Stimulated activated naive CD8-positive, alpha-beta T cell treated with anti-CD3 and anti-CD28 coated beads, Interleukin-15, amount 100 ng/mL, for 72 hours (primary cell): Measurements from ENCODE around the gene UBE2H.
"Not testable (repeated sequence)": the region's sequence is repeated elsewhere in the genome, so short reads cannot be mapped to it uniquely, and the experiment has no call there.

Experiments used
- ATAC-seq: fragments of 150-1000 bp; cut with Tn5 transposase; 2 replicates; pipeline ENCODE4 v1.10.0; 2021; ENCODE audit warnings: mild to moderate bottlenecking, moderate library complexity
- DNase-seq, 2 donors: peaks; one replicate each; pipeline ENCODE4 v3.0.0; 2021 to 2022
- H3K27ac Mint-ChIP-seq, 2 donors: one replicate each; pipeline ENCODE4 v1.8.0; 2022; ENCODE audit warnings: mild to moderate bottlenecking in 2 of 2, mixed read lengths in 2 of 2, moderate library complexity in 2 of 2
- H3K27me3 Mint-ChIP-seq: one replicate; pipeline ENCODE4 v1.8.0; 2022; ENCODE audit warnings: mixed read lengths
- H3K4me1 Mint-ChIP-seq: one replicate; pipeline ENCODE4 v1.8.0; 2022; ENCODE audit warnings: mild to moderate bottlenecking, mixed read lengths
- H3K4me3 Mint-ChIP-seq, 2 donors: one replicate each; pipeline ENCODE4 v1.8.0; 2022; ENCODE audit warnings: mild to moderate bottlenecking in 2 of 2, mixed read lengths in 2 of 2, moderate library complexity in 1 of 2
- H3K9me3 Mint-ChIP-seq, 2 donors: one replicate each; pipeline ENCODE4 v1.8.0; 2022; ENCODE audit warnings: mixed read lengths in 2 of 2

Gene UBE2H

GRCh38 chr7:129832701-129833227 lies 120.0 kb downstream of the UBE2H start:
- Mint-ChIP-seq H3K27me3 (no peaks in the 10 kb centered on the region), H3K4me1 (peaks cover 18% of the 10 kb centered on the region), H3K27ac (no peak overlapping the region), H3K9me3 (no peaks in the 10 kb centered on the region), H3K4me3 (no peak overlapping the region)
- DNase-seq (no peak), ATAC-seq (no peak)

DNA sequence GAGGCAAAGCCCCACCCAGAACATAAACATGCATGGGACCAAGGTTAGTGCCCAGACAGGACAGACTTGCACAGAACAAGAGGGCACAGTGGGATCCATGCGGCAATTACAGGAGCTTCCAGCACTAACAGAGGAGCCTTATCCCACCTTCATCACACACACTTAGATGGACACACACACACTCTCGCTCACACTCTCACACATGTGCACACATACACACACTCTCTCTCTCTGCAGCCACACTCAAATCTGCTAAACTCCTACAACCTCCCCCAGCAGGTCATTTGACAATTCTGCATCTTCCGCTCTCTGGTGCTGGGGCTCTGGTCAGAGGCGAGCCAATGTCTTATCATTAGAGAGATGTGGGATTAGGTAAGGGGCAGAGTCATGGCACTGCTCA lies 120.5 kb downstream of the UBE2H start:
- H3K4me3 Mint-ChIP-seq: no peak overlapping the region
- no peaks in the 10 kb centered on the region for H3K27me3 Mint-ChIP-seq
- no peak overlapping the region for H3K27ac Mint-ChIP-seq
- ATAC-seq (no peak), DNase-seq (no peak)
- no peaks in the 10 kb centered on the region for H3K9me3 Mint-ChIP-seq
- H3K4me1 Mint-ChIP-seq: peaks cover 18% of the 10 kb centered on the region

- H3K27ac Mint-ChIP-seq: no peak overlapping the region
- peaks cover 18% of the 10 kb centered on the region for H3K4me1 Mint-ChIP-seq
- H3K27me3 Mint-ChIP-seq: no peaks in the 10 kb centered on the region
- no peak for ATAC-seq
- no peaks in the 10 kb centered on the region for H3K9me3 Mint-ChIP-seq
- DNase-seq: no peak
- H3K4me3 Mint-ChIP-seq: no peak overlapping the region
Measured at GRCh38 chr7:129831424-129832058, 121.2 kb downstream of the UBE2H start.

DNA sequence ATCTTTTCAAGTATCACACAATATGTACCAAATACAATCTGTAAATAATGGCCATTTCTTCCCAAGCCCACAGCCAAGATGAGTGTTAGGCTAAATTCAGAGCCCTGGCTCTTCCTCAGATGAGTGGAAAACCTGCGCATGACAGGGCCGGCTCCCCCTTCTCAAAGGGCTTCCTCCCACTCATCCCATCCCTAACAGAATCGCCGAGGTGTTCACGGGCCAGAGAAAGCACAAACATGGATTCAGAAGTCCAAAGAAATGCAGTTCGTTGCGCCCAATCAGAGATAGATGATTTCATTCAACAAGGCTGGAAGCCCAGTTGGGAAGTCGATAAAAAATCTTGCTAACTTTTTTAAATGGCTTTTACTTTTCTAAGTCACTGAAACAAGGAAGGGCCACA lies 121.8 kb downstream of the UBE2H start:
- H3K4me1 Mint-ChIP-seq: peaks cover 18% of the 10 kb centered on the region
- H3K27me3 Mint-ChIP-seq: no peaks in the 10 kb centered on the region
- no peak overlapping the region for H3K4me3 Mint-ChIP-seq
- H3K27ac Mint-ChIP-seq: no peak overlapping the region
- no peaks in the 10 kb centered on the region for H3K9me3 Mint-ChIP-seq
- no peak for ATAC-seq
- DNase-seq: no peak

GRCh38 chr7:129829737-129830631 lies 122.8 kb downstream of the UBE2H start:
- no peak for ATAC-seq
- Mint-ChIP-seq H3K27me3 (no peaks in the 10 kb centered on the region), H3K9me3 (no peaks in the 10 kb centered on the region)

GRCh38 chr7:129828989-129829736 lies 123.6 kb downstream of the UBE2H start:
- DNase-seq (peak; percentile 27 to 74), ATAC-seq (peak; percentile 73)
- H3K27me3 Mint-ChIP-seq: no peaks in the 10 kb centered on the region
- H3K9me3 Mint-ChIP-seq: no peaks in the 10 kb centered on the region
- H3K4me3 Mint-ChIP-seq: peak overlapping the region; percentile 58 to 65
- peak overlapping the region in 1 of 2 donors; percentile 83 for H3K27ac Mint-ChIP-seq
- H3K4me1 Mint-ChIP-seq: peaks cover 30% of the 10 kb centered on the region

More at GRCh38 chr7:129829737-129830631, 122.8 kb downstream of the UBE2H start:
- Mint-ChIP-seq H3K27ac (peak overlapping the region; percentile 50 to 83), H3K4me1 (peaks cover 24% of the 10 kb centered on the region), H3K4me3 (peak overlapping the region; percentile 58 to 65)
- DNase-seq: peak; percentile 54 to 59

GRCh38 chr7:129828078-129828762 lies 124.5 kb downstream of the UBE2H start:
- ATAC-seq (no peak), DNase-seq (no peak)
- Mint-ChIP-seq H3K4me3 (no peak overlapping the region), H3K27me3 (no peaks in the 10 kb centered on the region), H3K4me1 (peaks cover 30% of the 10 kb centered on the region), H3K9me3 (no peaks in the 10 kb centered on the region), H3K27ac (no peak overlapping the region)

DNA sequence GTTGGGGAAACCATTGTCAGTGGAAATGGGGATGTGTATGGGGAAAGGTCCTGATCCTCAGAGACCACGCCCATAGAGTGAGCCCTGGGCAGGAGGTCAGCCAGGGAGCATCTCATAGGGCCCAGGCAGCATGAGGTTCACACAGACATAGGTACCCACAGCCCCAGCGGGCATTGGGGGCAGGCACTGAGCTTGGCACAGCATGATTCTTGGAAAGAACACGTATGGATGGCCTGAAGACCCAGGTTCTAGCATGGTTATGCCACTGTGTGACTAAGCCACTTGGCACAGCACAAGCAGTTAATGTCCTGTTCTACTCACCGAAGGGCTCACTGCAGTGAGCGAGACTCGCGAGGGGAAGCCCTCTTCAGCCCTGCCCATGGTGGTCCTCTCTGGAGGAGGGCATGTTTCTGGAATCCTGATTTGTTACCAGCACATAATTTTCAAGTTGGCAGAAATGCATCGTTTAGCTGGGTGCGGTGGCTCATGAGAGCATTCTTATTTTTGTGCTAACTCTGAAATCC lies 125.2 kb downstream of the UBE2H start:
- no peaks in the 10 kb centered on the region for H3K27me3 Mint-ChIP-seq
- DNase-seq: no peak
- no peak for ATAC-seq
- no peak overlapping the region for H3K27ac Mint-ChIP-seq
- H3K4me1 Mint-ChIP-seq: peaks cover 30% of the 10 kb centered on the region
- H3K9me3 Mint-ChIP-seq: no peaks in the 10 kb centered on the region
- no peak overlapping the region for H3K4me3 Mint-ChIP-seq

DNA sequence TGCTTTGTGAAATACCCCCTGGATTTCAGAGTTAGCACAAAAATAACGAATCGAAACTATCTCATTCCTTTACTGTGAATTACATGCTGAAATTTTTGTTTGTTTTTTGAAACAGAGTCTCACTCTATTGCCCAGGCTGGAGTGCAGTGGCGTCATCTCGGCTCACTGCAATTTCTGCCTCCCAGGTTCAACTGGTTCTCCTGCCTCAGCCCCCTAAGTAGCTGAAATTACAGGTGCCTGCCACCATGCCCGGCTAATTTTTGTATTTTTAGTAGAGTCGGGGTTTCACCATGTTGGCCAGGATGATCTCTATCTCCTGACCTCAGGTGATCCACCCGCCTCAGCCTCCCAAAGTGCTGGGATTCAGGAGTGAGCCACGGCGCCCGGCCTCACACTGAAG lies 125.9 kb downstream of the UBE2H start:
- H3K27me3 Mint-ChIP-seq, DNase-seq, H3K27ac Mint-ChIP-seq, ATAC-seq, H3K4me3 Mint-ChIP-seq, H3K9me3 Mint-ChIP-seq: not testable (repeated sequence)
- H3K4me1 Mint-ChIP-seq: peaks cover 30% of the 10 kb centered on the region

DNA sequence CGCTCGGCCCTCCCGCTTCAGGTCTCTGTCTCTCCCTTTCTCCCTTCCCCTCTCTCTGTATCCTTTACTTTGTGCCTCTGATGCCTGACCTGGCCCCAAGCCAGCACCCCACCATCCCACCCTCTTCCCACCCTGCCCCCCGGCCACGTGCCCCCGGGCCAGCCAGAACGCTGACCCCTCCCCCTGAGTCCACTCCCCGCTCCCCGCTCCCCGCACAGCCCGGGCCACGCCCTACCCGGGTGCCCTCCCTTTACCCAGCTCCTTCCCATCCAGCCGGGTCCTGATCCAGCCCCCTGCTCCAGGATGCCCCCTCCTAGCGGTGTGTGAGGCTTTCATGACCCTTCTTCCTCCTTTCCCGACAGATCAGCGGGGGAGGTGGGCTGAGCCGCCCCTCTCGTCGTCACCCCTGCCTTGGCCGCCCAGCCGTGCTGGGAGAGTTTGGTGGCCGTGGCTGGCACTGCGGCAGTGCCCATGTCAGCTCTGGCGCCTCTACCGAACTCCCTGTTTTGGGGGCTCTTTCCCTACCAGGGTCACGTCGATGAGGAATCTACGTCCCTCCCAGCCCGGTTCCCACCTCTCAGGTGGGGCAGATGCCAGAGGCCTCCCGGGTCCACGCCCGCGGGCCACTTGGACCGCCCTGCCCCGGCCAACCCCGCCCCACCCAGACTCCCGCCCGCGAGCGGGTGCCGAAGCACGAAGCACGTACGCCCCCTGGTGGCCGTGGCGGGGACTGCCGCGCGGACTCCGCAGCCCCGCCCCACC lies 127.4 kb downstream of the UBE2H start:
- peak; percentile 86 to 93 for DNase-seq
- H3K27ac Mint-ChIP-seq: peak overlapping the region; percentile 20 to 98

GRCh38 chr7:129824291-129825208 lies 128.2 kb downstream of the UBE2H start:
- peak; percentile 50 for ATAC-seq
- Mint-ChIP-seq H3K4me1 (peaks cover 19% of the 10 kb centered on the region), H3K4me3 (peak overlapping the region; percentile 98), H3K27ac (peak overlapping the region; percentile 20 to 98), H3K9me3 (no peaks in the 10 kb centered on the region), H3K27me3 (no peaks in the 10 kb centered on the region)
- DNase-seq: peak; percentile 55 to 58

More for the DNA sequence above, 127.4 kb downstream of the UBE2H start:
- ATAC-seq: peak; percentile 78
- H3K4me1 Mint-ChIP-seq: peaks cover 28% of the 10 kb centered on the region
- peak overlapping the region; percentile 98 for H3K4me3 Mint-ChIP-seq
- H3K27me3 Mint-ChIP-seq: no peaks in the 10 kb centered on the region
- no peaks in the 10 kb centered on the region for H3K9me3 Mint-ChIP-seq

DNA sequence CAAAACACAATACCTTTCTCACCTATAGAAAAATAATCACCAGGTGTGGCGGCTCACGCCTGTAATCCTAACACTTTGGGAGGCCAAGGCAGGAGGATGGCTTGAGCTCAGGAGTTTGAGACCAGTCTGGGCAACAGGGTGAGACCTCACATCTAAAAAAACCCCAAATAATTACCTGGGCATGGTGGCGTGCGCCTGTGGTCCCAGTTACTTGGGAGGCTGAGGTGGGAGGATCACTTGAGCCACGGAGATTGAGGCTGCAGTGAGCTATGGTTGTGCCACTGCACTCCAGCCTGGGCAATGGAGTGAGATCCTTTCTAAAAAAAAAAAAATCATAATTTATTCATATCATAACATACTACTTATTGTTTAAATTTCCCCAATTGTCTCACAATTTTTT lies 129.6 kb downstream of the UBE2H start:
- not testable (repeated sequence) for DNase-seq, H3K27me3 Mint-ChIP-seq, ATAC-seq, H3K9me3 Mint-ChIP-seq, H3K27ac Mint-ChIP-seq, H3K4me3 Mint-ChIP-seq
- peaks cover 12% of the 10 kb centered on the region for H3K4me1 Mint-ChIP-seq

DNA sequence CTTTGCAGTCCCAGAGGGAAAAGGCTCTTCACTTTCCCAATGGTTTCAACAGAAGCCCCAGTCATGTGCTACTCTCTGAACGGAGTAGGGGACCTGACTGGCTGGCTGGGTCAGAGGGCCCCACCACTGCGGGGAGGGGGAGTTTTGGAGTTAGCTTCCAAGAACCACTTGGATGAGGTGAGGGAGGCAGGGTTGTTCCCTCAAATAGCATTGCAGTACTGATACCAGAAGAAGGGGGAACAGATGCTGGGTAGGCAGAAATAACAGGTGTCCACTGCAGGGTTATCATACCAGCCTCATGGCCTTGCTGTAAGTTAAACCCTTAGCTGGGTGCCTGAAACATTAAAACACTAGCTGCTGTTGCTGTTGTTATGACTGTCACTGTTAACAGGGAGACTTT lies 131.3 kb downstream of the UBE2H start:
- DNase-seq (no peak), ATAC-seq (no peak)
- Mint-ChIP-seq H3K9me3 (peaks cover 0 to 11% of the 10 kb centered on the region in 2 donors), H3K27ac (peak overlapping the region; percentile 17 to 65), H3K4me1 (peaks cover 12% of the 10 kb centered on the region), H3K4me3 (no peak overlapping the region), H3K27me3 (no peaks in the 10 kb centered on the region)
